ENCODE results near the gene SNX19.
"Not testable (repeated sequence)": the region's sequence is repeated elsewhere in the genome, so short reads cannot be mapped to it uniquely, and the experiment has no call there.

SNX19 gene

DNA sequence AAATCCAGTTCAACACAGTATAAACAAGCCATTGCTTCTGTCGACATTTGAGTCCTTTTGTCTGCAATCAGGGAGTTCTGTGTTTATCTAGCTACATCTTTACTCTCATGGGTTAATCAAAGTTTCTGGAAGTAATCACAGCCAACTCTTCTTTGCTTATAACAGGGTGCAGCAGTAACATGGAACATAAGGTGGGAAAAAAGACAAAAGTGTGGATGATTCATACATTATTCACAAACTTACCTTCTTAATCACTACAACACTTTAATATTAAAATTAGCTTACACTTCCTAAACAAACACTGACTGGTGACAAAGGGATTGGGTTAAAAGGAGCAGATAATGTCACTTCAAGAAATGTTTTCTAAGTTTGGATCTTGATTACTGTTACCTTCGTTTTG is 44.7 kb downstream of the SNX19 start:
- DNase-seq, result no peak

DNA sequence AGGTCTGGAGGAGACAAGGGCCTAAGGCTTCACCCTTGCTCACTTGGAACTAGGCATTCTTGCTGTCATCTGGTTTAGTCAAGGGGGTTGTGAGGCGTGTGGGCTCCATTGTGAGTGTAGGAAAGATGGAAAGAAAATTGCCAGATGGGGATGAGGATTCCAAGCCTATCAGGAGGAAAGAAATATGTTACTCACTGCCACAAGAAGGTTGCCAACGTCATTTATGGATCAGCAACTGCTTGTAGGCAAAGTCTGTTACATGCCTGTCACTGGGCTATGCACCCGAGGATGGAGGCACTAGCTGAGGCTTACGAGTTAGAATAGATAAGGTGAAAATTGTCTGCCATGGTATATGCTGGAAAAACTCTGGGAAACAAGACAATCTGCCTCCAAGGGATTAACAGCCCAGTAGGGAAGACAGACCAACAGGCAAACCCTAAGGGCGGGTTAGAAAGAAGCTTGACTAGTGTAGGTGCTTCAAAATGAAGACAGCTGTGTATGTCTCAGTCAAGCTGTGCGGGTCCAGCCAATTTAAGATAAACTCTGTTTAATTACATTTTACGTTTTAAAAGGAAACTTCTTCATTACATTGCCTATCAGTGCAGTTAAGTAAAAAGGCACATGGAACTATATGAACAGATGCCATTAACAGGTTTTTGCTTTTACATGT is 47.4 kb downstream of the SNX19 start:
- no peak for DNase-seq

DNA sequence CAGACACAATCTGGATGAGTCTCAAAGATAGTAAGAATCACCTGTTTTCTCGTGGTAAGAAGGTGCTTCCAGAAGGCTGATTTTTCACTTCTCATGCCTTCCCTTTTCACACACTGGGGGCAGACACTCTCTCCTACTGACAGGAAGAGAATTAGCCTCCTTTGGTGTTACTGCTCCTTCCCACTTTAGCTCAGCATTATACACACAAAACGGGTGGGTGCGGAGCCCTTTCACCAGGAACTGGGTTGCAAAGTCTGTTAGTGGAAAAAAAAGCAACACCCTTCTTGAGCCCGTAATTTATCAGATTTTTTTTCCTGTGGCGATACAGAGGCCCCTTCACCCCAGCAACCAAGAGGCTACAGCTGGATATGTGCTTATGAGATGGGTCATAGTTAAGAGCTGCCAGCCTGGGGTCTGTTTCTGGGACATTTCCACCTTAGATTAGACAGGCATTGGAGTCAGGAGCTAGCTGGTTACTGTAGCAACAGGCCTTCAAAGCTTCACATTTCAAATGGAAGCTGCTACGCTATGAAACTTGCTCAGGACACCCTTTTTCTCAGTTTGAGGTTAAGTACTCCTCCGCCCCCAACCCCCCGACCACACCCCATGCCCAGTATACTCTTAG is 48.1 kb downstream of the SNX19 start:
- no peak for DNase-seq

DNA sequence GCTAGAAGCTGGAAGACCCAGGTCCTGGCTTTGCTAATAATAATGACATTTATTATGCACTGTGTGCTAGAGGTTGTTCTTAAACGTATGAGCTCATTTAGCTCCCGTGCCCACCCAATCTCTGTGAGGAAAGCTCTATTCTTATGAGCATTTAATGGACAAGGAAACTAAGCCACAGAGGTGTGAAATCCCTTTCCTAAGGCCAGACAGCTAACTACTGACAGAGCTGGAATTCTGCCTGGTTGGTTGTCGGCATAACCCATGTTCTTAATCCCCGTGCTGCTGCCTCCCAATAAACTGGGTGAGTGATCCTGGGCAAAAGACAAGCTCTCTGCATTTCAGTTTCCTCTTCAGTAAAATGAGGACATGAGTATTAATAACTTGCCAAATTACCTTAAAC is 49.4 kb downstream of the SNX19 start:
- DNase-seq, result no peak

DNA sequence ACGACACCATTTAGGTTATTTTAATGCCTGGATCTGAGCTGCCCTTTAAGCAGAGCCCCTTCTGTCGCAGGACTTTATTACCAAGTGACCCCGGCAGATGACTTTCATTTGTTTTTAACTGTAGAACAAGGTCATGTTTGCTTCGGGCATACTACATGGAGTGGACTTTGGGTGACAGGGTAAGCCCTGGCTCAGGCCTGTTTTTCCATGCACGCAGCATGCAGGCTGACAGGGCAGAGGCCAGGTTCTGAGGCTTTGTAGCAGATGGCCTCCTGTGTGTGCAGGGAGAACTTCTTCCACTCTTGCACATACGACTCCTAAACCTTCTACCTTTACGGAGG is 50.5 kb downstream of the SNX19 start:
- DNase-seq, result no peak

DNA sequence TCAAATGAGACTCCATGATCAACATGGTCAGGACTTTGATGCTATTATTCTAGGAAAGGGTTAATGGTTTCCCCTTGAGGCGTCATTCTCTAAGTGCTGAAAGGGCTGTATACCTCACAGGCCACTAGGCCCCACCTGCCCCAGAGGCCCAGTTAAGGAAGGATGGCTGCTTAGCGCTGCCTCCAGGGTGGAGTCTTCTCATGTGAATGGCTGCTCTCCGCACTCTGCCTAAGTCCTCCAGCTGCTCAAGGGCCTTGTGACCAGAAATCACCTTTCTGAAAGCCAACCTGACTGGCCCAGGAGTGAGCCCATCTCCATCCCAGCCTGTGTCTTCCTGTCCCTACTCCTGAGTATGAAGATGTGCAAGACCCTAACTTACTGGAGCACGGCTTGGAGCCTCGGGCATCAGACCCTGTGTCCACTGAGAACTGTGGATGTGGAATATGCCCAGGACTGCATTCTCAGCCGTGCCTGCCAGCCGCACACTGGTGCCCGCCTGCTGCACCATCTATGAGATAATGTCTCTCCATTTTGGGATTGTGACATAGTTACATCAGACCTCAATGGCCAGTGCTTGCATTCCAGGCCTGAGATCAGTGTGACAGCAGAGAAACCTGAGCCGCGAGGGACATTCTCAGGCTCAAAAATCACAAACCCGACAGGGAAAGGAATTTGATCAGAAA is 51.0 kb downstream of the SNX19 start:
- DNase-seq, result no peak

DNA sequence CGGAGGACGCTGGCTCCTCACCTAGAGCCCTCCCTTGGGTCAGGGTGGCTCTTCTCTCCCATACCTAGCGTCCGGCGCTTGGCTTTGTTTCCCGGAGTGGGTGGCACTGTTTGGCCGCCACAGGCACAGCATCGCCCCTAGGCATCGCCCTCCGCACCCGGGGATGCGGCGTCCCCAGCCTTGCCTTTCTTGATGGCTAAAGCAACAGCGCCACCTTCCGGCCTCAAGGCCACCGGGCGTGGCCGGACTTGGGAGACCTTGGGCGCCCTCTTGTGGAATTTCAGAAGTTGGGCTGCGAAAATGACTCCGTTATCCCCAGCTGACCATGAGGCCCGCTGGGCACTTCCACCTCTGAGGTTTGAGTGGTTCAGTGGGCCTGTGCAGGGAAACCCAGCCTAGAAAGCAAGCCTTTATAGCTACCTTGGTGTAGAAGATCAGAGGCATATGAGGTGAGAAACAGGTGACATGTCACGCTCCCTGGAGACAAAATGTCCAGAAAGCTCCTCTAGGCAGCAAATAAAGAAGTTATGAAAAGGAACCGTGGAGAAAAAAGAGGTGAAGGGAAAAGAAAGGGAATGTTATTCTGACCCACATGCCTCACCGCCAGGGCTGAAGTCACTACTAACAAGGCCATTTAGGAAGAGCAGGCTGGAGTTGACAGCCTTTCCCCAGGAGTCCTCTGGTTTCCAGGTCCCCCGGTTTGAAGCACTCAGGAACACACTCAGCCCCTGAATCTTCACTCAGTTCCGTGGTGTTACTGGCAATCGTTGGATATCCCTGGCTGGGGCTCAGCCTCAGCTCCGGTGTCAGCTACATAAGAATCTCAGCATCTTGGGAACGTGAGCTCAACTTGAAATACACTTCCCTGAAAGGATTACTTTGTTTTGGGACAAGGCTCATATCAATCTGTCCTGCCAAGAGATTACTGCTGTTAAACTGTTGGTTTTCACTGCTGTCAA is 54.1 kb downstream of the SNX19 start:
- DNase-seq, result peak; percentile 87

DNA sequence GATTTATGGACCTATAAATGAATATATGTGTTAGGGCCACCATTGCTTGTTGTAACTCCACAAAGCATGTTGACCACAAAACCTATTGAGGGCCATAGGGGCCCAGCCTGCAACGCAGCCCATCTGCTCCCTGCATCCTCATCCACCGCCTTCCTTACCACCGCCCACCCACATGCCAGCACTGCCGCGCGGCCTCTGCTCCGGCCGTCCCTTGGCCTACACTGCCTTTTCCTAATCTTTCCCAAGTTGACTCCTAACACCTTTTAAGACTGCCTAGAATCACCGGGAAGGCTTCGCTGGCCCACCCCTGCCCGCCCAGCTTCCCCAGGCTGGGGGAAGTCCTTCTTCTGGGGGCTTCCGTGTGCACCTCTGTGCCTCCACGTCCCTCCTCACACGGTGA is 55.0 kb downstream of the SNX19 start:
- DNase-seq, result no peak

DNA sequence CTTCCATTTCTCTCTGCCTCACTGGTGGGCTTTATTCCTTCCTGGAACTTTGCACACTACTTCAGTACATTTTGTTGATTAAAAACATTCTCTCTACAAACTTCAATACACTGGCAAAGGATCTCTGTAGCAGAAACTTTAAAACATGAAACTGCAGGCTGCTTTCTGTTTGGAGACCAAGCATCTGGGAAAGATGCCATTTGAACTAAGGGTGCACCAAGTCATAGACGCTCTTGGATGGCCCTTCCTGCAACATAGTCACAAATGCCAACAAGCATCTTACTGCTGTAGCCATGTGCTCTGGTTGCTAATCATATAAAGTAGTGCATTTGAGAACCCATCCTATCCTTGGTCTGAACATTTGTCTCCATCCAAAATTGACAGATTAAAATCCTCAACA is 56.4 kb downstream of the SNX19 start:
- no peak for DNase-seq

DNA sequence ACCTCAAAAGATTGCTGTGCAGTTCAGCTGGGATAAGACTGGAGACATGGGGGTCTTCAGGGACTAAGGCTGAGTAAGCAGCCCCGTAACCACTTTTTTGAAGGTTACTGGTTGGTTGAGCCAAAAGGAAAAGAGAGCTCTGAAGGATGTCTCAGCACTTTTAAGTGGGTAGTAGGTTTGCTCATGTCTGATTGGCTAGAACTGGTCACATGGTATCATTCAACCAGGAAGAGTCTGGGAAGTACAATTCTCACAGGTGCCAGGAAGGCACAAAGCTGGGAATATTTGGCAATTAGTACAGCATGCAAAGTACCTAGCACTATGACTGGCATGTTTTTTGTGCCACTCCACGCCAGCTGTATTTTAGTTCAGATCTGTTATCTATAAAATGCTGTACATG is 58.1 kb downstream of the SNX19 start:
- no peak for DNase-seq

DNA sequence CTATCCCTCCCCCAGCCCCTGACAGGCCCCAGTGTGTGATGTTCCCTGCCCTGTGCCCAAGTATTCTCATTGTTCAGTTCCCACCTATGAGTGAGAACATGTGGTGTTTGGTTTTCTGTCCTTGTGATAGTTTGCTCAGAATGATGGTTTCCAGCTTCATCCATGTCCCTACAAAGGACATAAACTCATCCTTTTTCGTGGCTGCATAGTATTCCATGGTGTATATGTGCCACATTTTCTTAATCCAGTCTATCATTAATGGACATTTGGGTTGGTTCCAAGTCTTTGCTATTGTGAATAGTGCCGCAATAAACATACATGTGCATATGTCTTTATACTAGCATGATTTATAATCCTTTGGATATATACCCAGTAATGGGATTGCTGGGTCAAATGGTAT is 60.6 kb downstream of the SNX19 start:
- not testable (repeated sequence) for DNase-seq

DNA sequence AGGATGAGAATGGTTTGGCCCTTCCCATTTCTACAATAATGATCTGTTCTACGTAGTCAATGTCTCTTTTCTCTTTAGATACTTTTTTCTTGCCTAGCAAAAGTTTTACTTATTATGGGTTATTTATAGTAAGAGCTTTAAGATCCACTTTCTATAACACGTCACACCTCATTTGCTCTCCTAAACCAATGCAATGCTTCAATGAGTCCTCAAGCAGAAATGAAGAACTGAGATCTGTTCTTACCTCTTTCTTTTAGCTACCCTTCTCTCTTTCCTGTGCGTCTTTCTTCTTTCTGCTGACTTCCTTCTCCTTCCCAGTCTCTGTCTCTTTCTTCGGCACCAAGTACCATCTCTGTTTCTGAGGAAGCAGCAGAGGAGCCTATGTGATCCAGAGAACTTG is 61.8 kb downstream of the SNX19 start:
- no peak for DNase-seq

DNA sequence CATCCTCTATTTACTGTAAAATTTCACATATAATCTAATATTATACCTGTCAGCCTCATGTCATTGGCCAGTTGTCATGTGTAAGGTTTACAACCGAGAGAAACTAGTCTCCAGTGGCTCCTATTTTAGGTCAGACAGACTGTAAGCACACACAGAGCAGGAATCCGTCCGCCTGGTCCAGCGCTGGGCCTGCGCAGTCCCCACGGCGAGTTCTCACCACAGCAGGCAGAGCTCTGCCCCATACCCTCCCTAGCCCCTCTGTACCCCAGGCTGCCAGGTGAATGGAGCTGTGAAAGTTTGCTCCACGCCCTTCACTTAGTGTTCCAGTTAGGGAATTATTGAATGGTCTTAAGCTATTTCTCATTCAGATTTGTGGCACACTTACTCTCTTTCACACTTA is 63.7 kb downstream of the SNX19 start:
- DNase-seq, result no peak

DNA sequence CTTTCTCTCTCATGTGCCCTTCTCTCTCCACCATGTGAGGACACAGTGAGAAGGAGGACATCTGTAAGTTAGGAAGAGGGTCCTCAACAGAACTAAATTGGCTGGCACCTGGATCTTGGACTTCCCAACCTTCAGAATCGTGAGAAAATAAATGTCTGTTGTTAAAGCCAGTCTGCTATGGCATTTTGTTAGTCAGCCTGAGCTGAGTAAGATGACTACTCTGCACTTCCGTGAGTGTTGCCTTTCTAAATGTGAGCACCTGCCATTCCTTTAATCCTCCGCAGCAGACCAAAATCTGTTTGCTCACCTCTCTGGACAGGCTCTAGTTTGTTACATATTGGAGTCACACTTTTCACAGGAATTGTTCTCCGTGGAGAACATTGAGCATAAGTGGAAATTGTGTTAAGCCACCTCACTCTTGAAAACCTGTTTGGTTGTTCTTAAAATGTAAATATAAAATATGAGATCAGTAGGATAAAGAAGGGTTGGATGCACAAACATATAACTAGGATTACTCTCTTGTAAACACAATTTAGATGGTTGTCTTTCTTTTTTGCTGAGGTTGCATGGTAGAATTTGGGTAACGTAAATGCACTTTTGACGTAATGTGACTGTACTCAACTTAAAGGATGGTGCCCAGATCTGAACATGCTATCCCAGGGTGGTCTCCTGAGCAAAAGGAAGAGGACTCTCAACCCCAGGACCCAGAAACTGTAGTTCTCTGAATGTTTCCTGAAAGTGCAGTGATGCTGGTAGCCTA is 65.9 kb downstream of the SNX19 start:
- DNase-seq, result no peak

DNA sequence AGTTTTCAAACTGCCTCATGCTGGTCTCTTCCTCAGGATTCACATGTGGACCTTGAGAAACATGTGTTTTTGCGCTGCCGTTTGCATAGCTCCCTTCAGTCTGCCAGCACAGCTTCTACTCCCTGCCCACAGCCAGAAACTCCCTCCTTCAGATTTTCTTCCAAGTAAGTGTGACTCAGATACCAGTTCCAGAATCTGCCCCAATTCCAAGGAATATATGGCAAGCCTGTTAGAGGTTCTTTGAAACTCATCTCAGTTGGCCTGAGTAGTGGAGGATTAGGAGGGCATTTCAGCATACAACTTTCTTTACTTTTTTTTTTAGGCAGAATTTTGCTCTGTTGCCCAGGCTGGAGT is 67.1 kb downstream of the SNX19 start:
- DNase-seq, result no peak

DNA sequence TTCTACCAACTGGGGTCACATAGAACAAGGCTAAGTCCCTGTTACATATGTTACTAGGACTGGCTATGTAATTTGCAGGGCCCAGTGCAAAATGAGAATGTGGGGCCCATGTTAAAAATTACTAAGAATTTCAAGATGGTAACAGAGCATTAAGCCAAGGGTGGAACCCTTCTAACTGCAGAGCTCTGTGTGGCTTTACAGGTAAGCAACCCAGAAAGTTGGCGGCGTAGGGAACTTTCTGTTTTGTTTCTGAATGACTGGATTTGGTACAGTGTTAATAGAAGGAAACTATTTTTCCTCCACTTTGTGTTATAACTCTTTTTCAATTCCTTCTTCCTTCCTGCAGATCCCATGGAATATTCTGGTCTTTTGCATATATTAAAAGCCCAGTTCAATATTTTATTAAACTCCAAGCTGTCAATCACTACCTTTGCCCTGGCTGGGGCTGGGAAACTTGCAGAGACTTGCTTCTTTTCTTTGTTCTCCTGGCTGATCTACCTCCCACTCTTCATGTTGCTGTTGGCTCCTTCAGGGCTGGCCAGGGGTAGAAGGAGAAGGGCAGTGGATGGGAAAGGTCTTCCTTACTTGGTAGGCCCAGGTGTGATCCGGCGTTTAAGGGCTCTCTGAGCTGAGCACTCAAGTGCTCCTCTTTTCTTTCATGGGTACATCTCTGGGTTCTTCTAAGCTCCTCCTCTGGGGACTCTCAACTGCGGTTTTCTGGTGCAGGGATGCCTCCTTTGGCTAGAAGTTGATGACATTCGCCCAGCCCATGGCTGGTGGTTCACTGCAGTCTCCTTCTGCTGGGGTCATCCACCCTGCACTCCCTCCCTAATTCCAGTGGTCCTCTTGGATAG is 67.7 kb downstream of the SNX19 start:
- no peak for DNase-seq

DNA sequence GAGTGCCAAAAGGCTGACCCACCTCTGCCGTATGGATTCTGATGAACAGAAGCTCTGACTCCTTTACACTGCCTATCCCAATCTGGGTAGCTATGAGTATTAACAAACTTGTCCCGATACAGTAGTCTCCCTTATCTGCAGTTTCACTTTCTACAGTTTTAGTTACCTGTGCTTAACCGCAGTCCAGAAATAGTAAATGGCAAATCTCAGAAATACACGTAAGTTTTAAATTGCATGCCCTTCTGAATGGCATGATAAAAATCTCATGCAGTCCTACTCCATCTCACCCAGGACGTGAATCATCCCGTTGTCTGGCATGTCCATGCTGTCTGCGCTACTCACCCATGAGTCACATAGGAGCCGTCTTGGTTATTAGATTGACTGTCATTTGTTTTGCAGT is 68.8 kb downstream of the SNX19 start:
- no peak for DNase-seq

DNA sequence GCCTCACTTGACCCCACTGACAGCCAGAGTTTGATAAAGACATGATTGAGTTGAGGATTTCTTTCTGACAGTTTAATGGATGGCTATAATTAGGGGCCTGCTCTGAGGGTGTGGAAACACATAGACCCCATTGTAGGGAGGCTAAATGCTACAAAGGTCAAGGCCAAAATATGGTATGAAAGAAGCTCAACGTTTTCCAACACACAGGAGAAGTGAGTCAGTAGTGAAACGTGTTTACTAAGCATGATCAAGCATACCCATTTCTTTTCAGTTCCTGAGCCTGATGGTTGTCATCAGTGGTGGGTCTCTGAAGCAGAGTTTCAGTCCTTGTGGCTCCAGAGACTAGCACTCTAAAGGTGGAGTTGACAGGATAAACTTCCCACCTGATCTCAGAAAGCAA is 69.7 kb downstream of the SNX19 start:
- DNase-seq, result no peak

DNA sequence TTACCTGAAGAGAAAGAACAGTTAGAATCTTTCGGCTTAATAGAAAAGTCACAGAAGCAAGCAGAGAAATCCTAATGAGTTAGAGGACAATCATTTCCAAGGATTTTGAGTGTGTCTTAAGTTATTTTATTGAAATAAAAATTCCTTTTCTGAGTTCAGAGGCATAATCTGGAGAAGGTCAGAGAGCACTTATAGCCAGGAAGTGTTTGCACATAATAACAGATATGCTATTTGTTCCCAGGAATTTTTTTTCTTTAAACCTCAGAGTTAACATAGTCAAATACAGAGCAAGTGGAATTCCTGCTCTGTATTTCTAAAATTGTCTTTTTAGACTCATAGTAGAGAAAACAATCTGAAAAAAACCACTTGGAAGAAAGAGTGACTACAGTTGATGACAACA is 74.3 kb downstream of the SNX19 start:
- no peak for DNase-seq

DNA sequence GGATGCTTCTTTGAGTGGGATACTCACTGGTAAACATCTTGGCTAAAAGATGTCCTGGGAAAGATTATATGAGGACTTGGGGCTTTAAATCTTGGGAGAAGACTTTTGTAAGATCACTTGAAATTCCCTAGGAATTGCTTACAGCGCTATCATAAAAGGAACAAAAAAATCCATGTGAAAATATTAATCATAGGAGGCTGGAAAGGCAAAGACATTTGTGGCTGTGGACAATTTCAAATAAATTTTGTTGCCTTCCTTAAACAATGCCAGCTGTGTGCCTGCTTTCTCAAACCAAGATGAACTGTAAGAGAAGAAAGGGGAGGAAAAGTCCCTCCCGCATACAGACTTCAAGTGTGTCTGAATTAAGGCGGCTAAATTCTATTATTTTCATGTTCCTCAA is 75.6 kb downstream of the SNX19 start:
- DNase-seq, result no peak

DNA sequence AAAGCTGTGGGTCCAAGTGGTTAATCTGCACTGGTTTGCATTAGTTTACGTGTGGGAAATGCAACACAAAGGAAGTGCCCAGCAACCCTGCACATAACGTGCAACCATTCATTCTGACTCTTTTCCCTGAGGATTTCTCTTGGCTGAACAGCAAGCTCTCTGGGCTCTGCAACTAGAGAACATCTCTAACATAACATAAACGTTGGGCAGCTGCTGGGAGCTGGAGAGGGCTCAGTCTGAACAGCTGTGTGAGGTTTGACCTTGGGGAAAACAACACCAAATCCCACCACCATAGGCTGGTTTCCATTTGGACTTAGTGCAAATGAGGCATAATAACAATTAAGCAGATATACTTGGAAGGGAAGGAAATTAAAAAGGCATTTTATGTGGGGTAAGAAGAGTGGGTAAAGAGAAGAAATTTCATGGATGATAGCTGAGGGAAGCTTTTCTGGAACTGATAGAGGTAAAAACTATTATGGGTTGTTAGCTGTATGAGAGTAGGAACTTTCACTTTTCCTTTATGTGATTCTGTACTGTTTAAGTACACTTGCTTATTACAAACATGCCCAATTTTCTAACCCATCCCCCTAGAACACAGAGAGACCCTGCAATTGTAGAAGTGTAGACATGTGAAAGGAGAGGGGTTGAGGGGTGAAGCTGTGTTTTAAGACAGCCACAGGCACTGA is 76.2 kb downstream of the SNX19 start:
- DNase-seq, result no peak

Data from activated naive CD4-positive, alpha-beta T cell treated with Interleukin-2 at 50 U/mL for 16 hours (primary cell).